Peyer's patch (tissue), 4 donors: Measurements from ENCODE around the gene MEG3.

Source experiments
- CTCF ChIP-seq, 6 experiments: fragments of 450-650 bp in 4 of 6; fragments of 200-600 bp in 2 of 6; sonication (generic) in 1 of 6; IDR thresholded peaks; one replicate each; pipeline ENCODE4 v1.5.1; 2017 to 2019; ENCODE audit warnings: antibody characterized with exemption in 6 of 6, mild to moderate bottlenecking in 3 of 6, moderate library complexity in 1 of 6
- POLR2A ChIP-seq, 2 donors: fragments of 450-650 bp; IDR thresholded peaks; one replicate each; pipeline ENCODE4 v1.5.1; 2017; ENCODE audit warnings: antibody characterized with exemption in 2 of 2, mild to moderate bottlenecking in 2 of 2, moderate library complexity in 2 of 2

DNA sequence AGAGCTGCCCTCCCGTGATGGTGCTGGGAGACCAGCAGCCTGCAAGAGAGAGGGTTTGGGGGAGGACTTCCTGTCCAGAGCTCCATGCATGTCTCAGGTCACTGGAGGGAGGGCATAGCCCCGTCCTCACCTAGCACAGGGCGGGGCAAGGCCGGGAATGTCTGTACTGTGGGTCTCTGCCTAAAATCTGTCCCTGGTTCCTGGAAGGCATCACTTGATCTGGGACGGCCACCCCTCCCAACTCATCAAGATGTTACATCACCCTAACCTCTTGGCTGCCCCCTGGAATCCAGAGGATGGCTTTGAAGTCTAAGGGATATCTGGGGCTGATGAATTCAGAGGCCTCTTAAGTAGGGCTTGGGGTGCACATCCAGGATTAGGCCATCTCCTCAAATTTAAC, 37.0 kb upstream of the MEG3 start:
- TF ChIP-seq CTCF (IDR thresholded peaks at IDR 0.05) (no peak), POLR2A (IDR thresholded peaks at IDR 0.05) (no peak)
